ENCODE results near the gene FRAS1. TPM values are rescaled to one million over a fixed set of nuclear protein-coding genes. Genes with fewer than 3 reads are reported as not detected.

The FRAS1 gene
- total and polyA plus RNA-seq, 2 of the 8 experiments (the other 6 are each of a cell fraction or from before 2014, with no cell fraction given), result 38.5 to 109 TPM

DNA sequence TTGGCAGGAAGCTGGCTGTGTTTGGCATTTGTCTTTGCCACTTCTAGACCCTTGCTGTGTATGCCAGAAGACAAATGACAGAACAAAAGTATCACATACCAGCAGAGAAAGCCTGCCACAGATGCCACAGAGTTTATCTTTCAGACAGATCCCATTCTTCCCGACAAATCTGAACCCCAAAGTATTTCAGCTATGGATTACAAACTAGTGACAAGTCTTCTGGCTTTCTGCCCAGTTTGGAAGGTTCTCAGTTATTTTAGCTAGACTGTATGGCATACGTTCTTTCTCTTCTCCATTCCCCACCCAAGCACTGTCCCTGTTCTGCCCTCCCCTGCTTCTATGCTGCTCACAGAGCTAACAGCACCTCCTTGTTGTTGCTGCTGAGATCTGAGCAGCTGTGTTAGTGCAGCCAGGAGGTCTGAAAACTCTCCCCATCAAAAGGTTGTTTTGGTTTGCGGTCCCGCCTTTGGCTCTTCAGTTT is 236.7 kb downstream of the FRAS1 start:
- DNase-seq (ENCODE audit: low read depth in 1 of 2, low spot score in 2 of 2) (no peak), FAIRE-seq (no peak)
- no peak overlapping the region for H3K23ac ChIP-seq (ENCODE audit: insufficient read length)
- no peak overlapping the region for H3K18ac ChIP-seq (ENCODE audit: extremely low read depth, low read length)
- no peak overlapping the region for H2AK5ac ChIP-seq (ENCODE audit: low read depth, low read length)
- TF ChIP-seq RXRA (IDR thresholded peaks at IDR 0.05; ENCODE audit: insufficient read depth, low read depth, low read length) (no peak), RAD21 (IDR thresholded peaks at IDR 0.05 in 1 of 2, conservative IDR thresholded peaks at IDR 0.05 in 1 of 2; ENCODE audit: low read depth in 2 of 2, low read length in 2 of 2) (peak; percentile 25 to 38; a peak in 2 of 4 replicates)
- TF ChIP-seq, protein P1, sequence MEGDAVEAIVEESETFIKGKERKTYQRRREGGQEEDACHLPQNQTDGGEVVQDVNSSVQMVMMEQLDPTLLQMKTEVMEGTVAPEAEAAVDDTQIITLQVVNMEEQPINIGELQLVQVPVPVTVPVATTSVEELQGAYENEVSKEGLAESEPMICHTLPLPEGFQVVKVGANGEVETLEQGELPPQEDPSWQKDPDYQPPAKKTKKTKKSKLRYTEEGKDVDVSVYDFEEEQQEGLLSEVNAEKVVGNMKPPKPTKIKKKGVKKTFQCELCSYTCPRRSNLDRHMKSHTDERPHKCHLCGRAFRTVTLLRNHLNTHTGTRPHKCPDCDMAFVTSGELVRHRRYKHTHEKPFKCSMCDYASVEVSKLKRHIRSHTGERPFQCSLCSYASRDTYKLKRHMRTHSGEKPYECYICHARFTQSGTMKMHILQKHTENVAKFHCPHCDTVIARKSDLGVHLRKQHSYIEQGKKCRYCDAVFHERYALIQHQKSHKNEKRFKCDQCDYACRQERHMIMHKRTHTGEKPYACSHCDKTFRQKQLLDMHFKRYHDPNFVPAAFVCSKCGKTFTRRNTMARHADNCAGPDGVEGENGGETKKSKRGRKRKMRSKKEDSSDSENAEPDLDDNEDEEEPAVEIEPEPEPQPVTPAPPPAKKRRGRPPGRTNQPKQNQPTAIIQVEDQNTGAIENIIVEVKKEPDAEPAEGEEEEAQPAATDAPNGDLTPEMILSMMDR (IDR thresholded peaks at IDR 0.05; ENCODE audit: control extremely low read depth in 1 of 3, insufficient read depth in 1 of 3, low read depth in 1 of 3, low read length in 3 of 3), result peak in 1 of 3 experiments; percentile 10; a peak in 1 of 4 replicates
- H3K27ac ChIP-seq (ENCODE audit: low read depth, low read length), result no peak overlapping the region
- H3K79me1 ChIP-seq (ENCODE audit: low read depth, low read length), result no peaks in the 10 kb centered on the region
- no peak overlapping the region for H2BK15ac ChIP-seq (ENCODE audit: low read length)
- H2BK12ac ChIP-seq (ENCODE audit: low read depth, low read length), result no peak overlapping the region
- no peaks in the 10 kb centered on the region for H4K20me1 ChIP-seq (replicated peaks in 1 of 2; ENCODE audit: control insufficient read depth in 1 of 2, insufficient read depth in 2 of 2, low read length in 2 of 2)
- peak overlapping the region; percentile 36; the same call in 1 of the 2 replicates for H2BK5ac ChIP-seq (ENCODE audit: low read depth, low read length)
- CTCF ChIA-PET (ENCODE audit: partially characterized antibody), result interaction anchor here (0.6 to 1.3 kb wide), 2 partner anchors 77 to 234 kb away, joined by 3 to 5 read pairs; no protein-coding TSS in a partner anchor
- no peaks in the 10 kb centered on the region for H3K4me1 ChIP-seq (replicated peaks in 1 of 4; ENCODE audit: control insufficient read depth in 3 of 4, insufficient read depth in 4 of 4, low read length in 3 of 4)
- no peak overlapping the region for H3K14ac ChIP-seq (ENCODE audit: insufficient read length)
- no peaks in the 10 kb centered on the region for H3K27me3 ChIP-seq (replicated peaks in 1 of 4; ENCODE audit: control insufficient read depth in 3 of 4, extremely low read depth in 1 of 4, insufficient read depth in 3 of 4, low read length in 3 of 4)
- H3K9me3 ChIP-seq (ENCODE audit: insufficient read depth in 2 of 2, low read depth in 1 of 2, low read length in 1 of 2), result no peaks in the 10 kb centered on the region
- no peak overlapping the region for H2BK20ac ChIP-seq (ENCODE audit: low read length)
- H3K4ac ChIP-seq (replicated peaks; ENCODE audit: insufficient read length, low read depth, low read length), result no peak overlapping the region
- H3K56ac ChIP-seq (replicated peaks; ENCODE audit: insufficient read length, low read depth, low read length), result no peak overlapping the region
- H4K5ac ChIP-seq (ENCODE audit: insufficient read length, low read depth, low read length), result no peak overlapping the region
- peaks cover 0 to 34% (median 7%) of the 10 kb centered on the region in 4 experiments; a peak in 4 of 8 replicates for H3K36me3 ChIP-seq (ENCODE audit: control insufficient read depth in 2 of 4, insufficient read depth in 4 of 4, low read length in 3 of 4)
- no peak overlapping the region for H3K4me3 ChIP-seq (ENCODE audit: extremely low read depth in 1 of 4, insufficient read depth in 2 of 4, low read depth in 3 of 4, low read length in 4 of 4)
- no peak overlapping the region for H2AFZ ChIP-seq (ENCODE audit: low read length)
- no peak overlapping the region for H3K9ac ChIP-seq (replicated peaks in 1 of 4; ENCODE audit: extremely low read depth in 1 of 4, low read depth in 3 of 4, low read length in 3 of 4)
- H3K4me2 ChIP-seq (ENCODE audit: insufficient read depth in 1 of 2, low read depth in 2 of 2, low read length in 2 of 2), result no peak overlapping the region
- no peak overlapping the region for H2BK120ac ChIP-seq (replicated peaks; ENCODE audit: low read depth, low read length)
- H3K79me2 ChIP-seq (ENCODE audit: control insufficient read depth in 1 of 2, insufficient read depth in 2 of 2, low read length in 2 of 2), result no peaks in the 10 kb centered on the region
- no peaks in the 10 kb centered on the region for H3K23me2 ChIP-seq (ENCODE audit: low read depth, low read length)
- POLR2A ChIA-PET (ENCODE audit: partially characterized antibody), result no interaction called here
- H4K8ac ChIP-seq (ENCODE audit: extremely low read depth, insufficient read depth, low read length), result no peak overlapping the region
- 35% methylated on average over 4 of the region's 4 CpGs; no CpG with 5 or more reads in 1 of the 2 experiments for WGBS, 2 experiments (ENCODE audit: extremely low coverage in 1 of 2, insufficient coverage in 1 of 2, insufficient read length in 1 of 2, insufficient replicate concordance in 2 of 2, low coverage in 1 of 2, low lambda C conversion rate in 2 of 2, missing lambda C conversion rate in 1 of 2)
- no peak overlapping the region for H4K91ac ChIP-seq (replicated peaks; ENCODE audit: insufficient read length, low read length)

Data from H1 (cell line).